VCaP (cell line): Measurements from ENCODE around the gene KIRREL1.

Experiments
- H3K27ac ChIP-seq: fragments of 450-650 bp; 2 replicates; pipeline ENCODE4 v1.5.1; 2017
- TF ChIP-seq, protein P1 (sequence below): fragments of 450-650 bp; conservative IDR thresholded peaks from 2 replicates; pipeline ENCODE4 v1.5.1; 2017; ENCODE audit warnings: mild to moderate bottlenecking, moderate library complexity

KIRREL1 gene

DNA sequence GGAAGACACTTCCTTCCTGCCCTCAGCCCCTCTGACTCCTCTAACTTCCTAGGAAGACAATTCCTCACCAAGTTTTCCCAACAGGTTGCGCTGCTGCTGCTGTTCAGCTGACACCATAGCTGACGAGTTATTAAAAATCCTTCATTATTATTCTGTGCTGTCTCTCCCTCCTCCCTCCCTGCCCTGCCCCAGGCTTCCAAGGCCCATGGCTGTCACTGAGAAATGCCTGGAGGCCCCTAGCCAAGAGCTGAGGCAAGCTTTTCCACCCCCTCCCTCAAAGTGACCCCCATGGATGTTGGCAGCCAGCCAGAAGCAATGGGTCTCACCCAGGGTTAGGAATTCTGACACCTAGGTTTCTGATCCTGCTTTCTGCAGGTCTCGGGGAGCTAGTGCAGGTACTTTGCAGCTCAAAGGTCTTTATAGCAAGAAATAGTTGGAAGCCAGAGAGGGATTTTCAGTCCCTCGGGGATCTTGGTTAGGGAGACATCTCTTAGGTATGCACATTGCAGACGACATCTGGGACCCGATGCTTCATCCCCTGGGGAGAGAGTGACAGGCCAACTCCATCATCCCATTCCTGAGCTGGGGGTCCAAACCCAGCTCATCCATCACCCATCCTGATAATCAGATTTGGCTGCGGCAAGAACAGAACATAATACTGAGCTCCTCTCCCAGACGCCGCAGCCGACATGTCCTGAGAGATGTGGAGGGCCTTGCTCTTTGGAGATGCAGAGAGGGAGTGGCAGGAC lies 65.0 kb downstream of the KIRREL1 start:
- no peak overlapping the region for H3K27ac ChIP-seq
- TF ChIP-seq, protein P1, sequence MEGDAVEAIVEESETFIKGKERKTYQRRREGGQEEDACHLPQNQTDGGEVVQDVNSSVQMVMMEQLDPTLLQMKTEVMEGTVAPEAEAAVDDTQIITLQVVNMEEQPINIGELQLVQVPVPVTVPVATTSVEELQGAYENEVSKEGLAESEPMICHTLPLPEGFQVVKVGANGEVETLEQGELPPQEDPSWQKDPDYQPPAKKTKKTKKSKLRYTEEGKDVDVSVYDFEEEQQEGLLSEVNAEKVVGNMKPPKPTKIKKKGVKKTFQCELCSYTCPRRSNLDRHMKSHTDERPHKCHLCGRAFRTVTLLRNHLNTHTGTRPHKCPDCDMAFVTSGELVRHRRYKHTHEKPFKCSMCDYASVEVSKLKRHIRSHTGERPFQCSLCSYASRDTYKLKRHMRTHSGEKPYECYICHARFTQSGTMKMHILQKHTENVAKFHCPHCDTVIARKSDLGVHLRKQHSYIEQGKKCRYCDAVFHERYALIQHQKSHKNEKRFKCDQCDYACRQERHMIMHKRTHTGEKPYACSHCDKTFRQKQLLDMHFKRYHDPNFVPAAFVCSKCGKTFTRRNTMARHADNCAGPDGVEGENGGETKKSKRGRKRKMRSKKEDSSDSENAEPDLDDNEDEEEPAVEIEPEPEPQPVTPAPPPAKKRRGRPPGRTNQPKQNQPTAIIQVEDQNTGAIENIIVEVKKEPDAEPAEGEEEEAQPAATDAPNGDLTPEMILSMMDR = no peak

DNA sequence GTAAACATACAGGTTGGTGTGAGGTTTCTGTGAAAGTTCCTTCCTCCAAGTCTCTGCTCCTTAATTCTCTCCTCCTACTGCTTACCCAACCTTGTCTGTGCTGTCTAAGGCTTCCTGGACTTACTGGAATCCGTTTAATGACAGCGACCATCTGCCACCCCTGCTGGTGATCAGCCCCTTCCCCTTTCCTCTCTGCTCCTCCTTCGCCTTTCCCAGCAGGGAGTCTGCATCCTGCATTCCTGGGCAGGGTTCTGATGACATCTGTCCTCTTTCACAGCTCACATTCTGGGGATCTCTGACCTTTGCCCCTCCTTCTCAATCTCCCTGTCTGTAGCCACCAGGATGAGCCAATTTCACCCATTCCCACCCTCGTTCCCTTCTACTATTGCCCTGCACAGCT lies 66.5 kb downstream of the KIRREL1 start:
- TF ChIP-seq, protein P1 = no peak
- H3K27ac ChIP-seq = no peak overlapping the region

DNA sequence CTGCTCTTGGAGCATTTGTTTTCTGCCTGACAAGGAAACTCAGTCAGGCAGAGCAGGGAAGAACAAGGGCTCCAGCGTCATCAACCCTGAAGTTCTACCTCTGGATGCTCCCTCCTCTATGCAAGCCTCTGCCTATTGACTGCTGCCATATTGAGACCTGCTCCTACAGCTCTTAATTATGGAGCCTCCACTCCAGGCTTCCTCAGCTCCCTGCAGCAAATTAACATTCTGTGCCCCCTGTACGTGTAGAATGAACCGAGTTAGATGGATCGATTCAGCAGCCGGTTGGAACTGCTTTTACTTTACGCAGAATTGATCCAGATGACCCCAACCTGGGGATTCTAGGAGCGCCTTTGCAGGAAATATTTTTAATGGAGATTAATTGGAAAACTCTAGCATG lies 68.7 kb downstream of the KIRREL1 start:
- H3K27ac ChIP-seq = no peak overlapping the region
- TF ChIP-seq, protein P1 = no peak

- H3K27ac ChIP-seq = no peak overlapping the region
- TF ChIP-seq, protein P1 = no peak
Measured at GRCh38 chr1:158067662-158068061, 74.2 kb downstream of the KIRREL1 start.

- TF ChIP-seq, protein P1 = no peak
- no peak overlapping the region for H3K27ac ChIP-seq
Measured at GRCh38 chr1:158068918-158069317, 75.5 kb downstream of the KIRREL1 start.

DNA sequence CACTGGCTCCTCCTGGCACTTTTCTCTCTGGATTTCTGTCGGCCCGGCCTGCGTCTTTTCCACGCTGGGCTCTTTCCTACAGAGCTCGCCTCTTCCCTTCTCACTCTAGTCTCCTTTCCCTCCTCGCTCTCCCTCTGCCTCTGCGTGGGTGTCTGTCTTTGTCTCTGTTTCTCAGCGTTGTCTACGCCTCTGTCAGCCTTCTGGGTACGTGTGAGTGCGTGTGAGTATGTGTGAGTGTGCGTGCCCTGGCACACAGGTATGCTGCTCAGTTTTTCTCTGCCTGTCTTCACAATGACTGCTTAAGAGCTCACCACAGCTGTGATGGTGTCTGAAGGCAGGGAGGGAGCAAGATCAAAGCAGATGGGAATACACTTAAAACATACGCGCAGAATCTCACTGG lies 77.7 kb downstream of the KIRREL1 start:
- TF ChIP-seq, protein P1 = no peak
- H3K27ac ChIP-seq = no peak overlapping the region

DNA sequence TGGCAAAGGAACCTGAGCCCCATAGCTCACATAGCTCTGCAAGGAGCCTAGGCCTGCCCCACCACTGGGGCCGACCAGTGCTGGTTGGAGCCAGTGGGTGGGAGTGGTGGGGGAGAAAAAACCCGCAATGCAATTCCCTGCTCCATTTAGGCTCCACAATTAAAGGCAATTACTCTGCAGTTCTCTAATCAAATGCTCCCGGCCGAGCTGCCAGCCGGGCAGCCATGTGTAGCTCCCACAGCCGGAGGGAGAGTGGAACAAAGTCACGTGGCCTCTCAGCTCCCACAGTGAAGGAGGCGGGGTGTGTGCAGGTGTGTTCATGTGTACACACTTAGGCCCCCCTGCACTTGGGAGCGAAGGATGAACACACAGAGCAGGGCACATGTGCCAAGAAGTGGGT lies 81.6 kb downstream of the KIRREL1 start:
- TF ChIP-seq, protein P1 = no peak
- H3K27ac ChIP-seq = no peak overlapping the region
